ENCODE results near the gene MACROD1.
A peak's percentile ranks its signal among the peaks of the same experiment; 100 is the strongest.
"Not testable (repeated sequence)": the region's sequence is repeated elsewhere in the genome, so short reads cannot be mapped to it uniquely, and the experiment has no call there.

Gene MACROD1

DNA sequence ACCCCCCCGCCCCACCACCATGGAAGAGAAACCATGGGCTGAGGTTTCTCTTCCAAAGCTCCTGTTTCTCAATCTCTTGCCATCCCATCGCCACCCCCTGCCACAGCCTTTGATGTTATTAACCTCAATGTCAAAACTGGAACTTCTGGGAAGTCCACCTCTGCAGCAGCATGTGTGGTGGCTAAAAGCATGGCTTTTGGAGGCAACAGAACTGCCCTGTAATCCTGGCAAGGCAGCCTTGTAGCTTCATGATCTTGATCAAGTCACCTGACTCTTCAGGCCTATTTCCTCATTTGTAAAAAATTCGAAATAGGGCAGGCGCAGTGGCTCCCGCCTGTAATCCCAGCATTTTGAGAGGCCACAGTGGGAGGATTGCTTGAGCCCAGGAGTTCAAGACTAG, 195.0 kb downstream of the MACROD1 start:
- H3K4me3 ChIP-seq (ENCODE audit: control insufficient read depth, low read depth, low read length), result no peak overlapping the region
- TF ChIP-seq, protein P1, sequence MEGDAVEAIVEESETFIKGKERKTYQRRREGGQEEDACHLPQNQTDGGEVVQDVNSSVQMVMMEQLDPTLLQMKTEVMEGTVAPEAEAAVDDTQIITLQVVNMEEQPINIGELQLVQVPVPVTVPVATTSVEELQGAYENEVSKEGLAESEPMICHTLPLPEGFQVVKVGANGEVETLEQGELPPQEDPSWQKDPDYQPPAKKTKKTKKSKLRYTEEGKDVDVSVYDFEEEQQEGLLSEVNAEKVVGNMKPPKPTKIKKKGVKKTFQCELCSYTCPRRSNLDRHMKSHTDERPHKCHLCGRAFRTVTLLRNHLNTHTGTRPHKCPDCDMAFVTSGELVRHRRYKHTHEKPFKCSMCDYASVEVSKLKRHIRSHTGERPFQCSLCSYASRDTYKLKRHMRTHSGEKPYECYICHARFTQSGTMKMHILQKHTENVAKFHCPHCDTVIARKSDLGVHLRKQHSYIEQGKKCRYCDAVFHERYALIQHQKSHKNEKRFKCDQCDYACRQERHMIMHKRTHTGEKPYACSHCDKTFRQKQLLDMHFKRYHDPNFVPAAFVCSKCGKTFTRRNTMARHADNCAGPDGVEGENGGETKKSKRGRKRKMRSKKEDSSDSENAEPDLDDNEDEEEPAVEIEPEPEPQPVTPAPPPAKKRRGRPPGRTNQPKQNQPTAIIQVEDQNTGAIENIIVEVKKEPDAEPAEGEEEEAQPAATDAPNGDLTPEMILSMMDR (conservative IDR thresholded peaks at IDR 0.05; ENCODE audit: control insufficient read depth, insufficient read depth, low read depth, low read length), result no peak
- no peak for DNase-seq (ENCODE audit: low read depth)

DNA sequence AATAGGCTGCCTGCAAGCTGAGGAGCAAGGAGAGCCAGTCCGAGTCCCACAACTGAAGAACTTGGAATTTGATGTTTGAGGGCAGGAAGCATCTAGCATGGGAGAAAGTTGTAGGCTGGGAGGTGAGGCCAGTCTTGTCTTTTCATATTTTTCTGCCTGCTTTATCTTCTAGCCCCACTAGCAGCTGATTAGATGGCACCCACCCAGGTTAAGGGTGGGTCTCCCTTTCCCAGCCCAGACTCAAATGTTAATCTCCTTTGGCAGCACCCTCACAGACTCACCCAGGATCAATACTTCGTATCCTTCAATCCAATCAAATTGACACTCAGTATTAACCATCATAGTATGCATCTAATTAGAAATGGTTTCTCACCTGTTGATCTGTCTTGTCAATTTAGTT, 196.5 kb downstream of the MACROD1 start:
- no peak overlapping the region for H3K4me3 ChIP-seq (ENCODE audit: control insufficient read depth, low read depth, low read length)
- TF ChIP-seq, protein P1 (conservative IDR thresholded peaks at IDR 0.05; ENCODE audit: control insufficient read depth, insufficient read depth, low read depth, low read length), result no peak
- DNase-seq (ENCODE audit: low read depth), result no peak

DNA sequence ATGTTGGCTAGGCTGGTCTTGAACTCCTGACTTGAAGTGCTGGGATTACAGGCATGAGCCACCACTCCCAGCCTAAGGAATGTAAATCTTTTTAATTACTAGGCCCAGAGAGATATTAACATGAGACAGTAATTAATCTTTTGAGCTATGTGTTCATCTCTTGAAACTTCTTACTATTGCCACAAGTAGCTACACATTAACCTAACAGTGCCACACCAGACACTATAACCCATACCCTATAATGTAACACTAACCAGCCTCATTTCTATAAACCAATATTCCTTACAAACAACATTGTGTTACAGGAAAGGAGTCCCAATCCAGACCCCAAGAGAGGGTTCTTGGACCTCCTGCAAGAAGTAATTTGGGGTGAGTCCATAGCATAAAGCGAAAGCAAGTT, 199.5 kb downstream of the MACROD1 start:
- no peak overlapping the region for H3K4me3 ChIP-seq (ENCODE audit: control insufficient read depth, low read depth, low read length)
- DNase-seq (ENCODE audit: low read depth), result no peak
- TF ChIP-seq, protein P1 (conservative IDR thresholded peaks at IDR 0.05; ENCODE audit: control insufficient read depth, insufficient read depth, low read depth, low read length), result no peak

DNA sequence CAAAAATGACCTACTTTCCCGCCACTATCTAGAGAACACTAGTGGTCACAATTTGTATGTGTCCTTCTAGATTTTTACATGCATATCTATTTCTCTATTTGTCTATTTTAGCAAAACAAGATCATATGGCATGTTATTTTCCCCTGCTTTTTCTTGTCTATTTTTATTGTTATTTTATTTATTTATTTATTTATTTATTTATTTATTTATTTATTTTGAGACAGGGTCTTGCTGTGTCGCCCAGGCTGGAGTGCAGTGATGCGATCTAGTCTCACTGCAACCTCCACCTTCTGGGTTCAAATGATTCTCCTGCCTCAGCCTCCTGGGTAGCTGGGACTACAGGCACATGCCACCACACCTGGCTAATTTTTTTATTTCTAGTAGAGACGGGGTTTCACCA, 202.0 kb downstream of the MACROD1 start:
- H3K4me3 ChIP-seq (ENCODE audit: control insufficient read depth, low read depth, low read length); DNase-seq (ENCODE audit: low read depth): not testable (repeated sequence)

DNA sequence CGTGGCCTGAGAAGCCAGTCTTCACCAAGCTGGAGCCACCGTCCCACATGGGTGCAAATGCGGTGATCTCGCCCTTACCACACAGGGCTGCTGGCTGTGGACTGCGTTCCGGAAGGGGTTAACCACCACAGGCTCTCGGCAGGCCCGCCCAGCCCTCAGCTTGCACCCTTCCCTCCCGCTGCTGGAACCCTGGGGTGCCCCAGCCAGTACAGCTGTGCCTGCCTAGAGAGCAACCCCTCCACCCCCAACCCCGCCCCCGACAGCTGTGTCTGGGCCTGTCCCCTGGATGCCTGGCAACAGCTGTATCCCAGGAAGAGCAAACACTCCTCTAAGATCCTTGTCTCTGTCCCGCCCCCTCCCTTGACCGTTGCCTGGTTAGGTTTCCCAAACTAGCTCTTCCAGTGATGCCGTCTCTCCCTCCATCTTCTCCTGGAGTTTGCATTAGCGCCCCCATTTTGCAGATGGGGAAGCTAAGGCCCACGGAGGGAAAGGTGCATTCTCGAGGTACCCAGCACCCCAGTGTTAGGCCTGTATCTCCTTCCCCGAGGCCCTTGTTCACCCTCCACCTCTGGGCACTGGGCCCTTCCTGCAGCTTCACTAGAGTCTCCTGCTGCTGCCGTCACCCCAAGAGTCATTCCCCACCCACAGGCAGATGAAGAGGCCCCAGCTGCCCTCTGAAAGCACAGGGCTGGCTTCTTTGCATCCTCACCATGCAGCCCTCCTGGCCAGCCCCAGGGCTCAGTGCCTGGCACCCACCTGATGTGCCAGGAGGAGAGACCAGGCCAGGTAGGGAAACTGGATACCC, 204.1 kb downstream of the MACROD1 start:
- peak; percentile 41 for DNase-seq (ENCODE audit: low read depth)
- TF ChIP-seq, protein P1 (conservative IDR thresholded peaks at IDR 0.05; ENCODE audit: control insufficient read depth, insufficient read depth, low read depth, low read length), result no peak
- H3K4me3 ChIP-seq (ENCODE audit: control insufficient read depth, low read depth, low read length), result no peak overlapping the region

DNA sequence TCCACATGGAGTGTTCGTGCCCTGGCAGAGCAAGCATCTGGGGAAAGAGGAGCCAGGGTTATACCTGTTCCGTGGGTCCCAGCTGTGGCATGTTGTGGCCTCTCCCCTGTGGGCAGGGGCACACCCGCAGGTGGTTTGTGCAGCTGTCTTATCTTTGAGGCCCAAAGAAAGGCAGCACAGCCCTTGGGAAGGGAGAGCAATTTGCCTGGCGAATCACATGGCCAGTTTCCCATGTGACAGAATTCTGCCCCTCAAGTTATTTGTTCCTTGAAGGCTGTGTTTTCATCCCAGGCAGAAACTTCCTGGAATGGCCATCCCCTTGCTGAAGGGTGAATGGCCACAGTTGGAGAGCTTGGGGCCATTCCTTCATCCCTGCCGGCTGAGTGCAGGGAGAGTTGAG, 207.9 kb downstream of the MACROD1 start:
- TF ChIP-seq, protein P1 (conservative IDR thresholded peaks at IDR 0.05; ENCODE audit: control insufficient read depth, insufficient read depth, low read depth, low read length), result no peak
- H3K4me3 ChIP-seq (ENCODE audit: control insufficient read depth, low read depth, low read length), result no peak overlapping the region
- DNase-seq (ENCODE audit: low read depth), result no peak

DNA sequence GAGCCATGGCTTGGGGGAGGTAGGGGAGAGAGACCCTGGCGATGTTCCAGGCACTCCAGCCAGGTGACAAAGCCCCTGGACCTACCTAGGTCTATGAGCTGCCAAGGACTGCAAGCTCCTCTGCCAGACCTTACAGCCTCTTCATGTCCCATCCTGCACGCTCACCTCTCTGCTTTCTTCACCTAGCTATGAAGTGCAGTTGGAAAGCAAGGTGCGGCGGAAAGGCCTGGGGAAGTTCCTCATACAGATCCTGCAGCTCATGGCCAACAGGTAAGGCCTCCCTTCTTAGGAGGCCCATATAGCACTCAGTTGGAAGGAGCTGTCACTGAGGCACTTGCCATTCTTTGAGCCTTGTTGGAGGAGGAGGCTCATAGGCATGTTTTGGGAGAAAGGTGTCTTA, 213.3 kb downstream of the MACROD1 start:
- no peak for DNase-seq (ENCODE audit: low read depth)
- TF ChIP-seq, protein P1 (conservative IDR thresholded peaks at IDR 0.05; ENCODE audit: control insufficient read depth, insufficient read depth, low read depth, low read length), result no peak
- H3K4me3 ChIP-seq (ENCODE audit: control insufficient read depth, low read depth, low read length), result no peak overlapping the region

Data from fibroblast of mammary gland (primary cell).